Measurements from ENCODE around the gene ANAPC13. TPM values are rescaled to one million over a fixed set of nuclear protein-coding genes. Genes with fewer than 3 reads are reported as not detected.

The ANAPC13 gene
- total RNA-seq, 1 experiment from 2014 or later: 68.8 TPM

DNA sequence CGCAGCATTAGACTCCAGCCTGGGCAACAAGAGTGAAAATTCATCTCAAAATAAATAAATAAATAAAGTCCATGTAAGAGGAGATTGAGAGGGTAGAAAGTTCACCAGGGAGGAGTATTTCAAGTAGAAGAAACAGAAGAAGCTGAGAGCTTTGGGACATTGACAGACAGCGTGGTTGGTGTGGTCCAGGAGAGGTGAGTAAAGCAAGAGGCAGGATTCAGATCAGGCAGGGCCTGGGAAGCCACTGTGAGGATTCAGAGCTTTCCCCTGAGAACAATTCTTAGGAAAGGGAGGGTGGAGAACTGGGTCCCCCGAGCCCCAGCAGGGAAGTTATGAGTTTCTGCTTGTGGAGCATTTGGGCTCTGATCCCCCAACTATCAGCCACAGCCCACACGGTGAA is 57.4 kb downstream of the ANAPC13 start:
- TF ChIP-seq, protein P1, sequence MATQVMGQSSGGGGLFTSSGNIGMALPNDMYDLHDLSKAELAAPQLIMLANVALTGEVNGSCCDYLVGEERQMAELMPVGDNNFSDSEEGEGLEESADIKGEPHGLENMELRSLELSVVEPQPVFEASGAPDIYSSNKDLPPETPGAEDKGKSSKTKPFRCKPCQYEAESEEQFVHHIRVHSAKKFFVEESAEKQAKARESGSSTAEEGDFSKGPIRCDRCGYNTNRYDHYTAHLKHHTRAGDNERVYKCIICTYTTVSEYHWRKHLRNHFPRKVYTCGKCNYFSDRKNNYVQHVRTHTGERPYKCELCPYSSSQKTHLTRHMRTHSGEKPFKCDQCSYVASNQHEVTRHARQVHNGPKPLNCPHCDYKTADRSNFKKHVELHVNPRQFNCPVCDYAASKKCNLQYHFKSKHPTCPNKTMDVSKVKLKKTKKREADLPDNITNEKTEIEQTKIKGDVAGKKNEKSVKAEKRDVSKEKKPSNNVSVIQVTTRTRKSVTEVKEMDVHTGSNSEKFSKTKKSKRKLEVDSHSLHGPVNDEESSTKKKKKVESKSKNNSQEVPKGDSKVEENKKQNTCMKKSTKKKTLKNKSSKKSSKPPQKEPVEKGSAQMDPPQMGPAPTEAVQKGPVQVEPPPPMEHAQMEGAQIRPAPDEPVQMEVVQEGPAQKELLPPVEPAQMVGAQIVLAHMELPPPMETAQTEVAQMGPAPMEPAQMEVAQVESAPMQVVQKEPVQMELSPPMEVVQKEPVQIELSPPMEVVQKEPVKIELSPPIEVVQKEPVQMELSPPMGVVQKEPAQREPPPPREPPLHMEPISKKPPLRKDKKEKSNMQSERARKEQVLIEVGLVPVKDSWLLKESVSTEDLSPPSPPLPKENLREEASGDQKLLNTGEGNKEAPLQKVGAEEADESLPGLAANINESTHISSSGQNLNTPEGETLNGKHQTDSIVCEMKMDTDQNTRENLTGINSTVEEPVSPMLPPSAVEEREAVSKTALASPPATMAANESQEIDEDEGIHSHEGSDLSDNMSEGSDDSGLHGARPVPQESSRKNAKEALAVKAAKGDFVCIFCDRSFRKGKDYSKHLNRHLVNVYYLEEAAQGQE (IDR thresholded peaks at IDR 0.05; ENCODE audit: insufficient read depth in 1 of 2, low read depth in 2 of 2, low read length in 1 of 2): no peak
- TF ChIP-seq SIN3A (IDR thresholded peaks at IDR 0.05; ENCODE audit: borderline replicate concordance, insufficient read depth, low read depth, low read length) (no peak), POLR2AphosphoS5 (IDR thresholded peaks at IDR 0.05; ENCODE audit: low read depth, low read length) (no peak), TCF7L2 (IDR thresholded peaks at IDR 0.05; ENCODE audit: low read depth, low read length) (no peak)
- TF ChIP-seq, protein P2, sequence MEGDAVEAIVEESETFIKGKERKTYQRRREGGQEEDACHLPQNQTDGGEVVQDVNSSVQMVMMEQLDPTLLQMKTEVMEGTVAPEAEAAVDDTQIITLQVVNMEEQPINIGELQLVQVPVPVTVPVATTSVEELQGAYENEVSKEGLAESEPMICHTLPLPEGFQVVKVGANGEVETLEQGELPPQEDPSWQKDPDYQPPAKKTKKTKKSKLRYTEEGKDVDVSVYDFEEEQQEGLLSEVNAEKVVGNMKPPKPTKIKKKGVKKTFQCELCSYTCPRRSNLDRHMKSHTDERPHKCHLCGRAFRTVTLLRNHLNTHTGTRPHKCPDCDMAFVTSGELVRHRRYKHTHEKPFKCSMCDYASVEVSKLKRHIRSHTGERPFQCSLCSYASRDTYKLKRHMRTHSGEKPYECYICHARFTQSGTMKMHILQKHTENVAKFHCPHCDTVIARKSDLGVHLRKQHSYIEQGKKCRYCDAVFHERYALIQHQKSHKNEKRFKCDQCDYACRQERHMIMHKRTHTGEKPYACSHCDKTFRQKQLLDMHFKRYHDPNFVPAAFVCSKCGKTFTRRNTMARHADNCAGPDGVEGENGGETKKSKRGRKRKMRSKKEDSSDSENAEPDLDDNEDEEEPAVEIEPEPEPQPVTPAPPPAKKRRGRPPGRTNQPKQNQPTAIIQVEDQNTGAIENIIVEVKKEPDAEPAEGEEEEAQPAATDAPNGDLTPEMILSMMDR (IDR thresholded peaks at IDR 0.05): no peak
- DNase-seq (ENCODE audit: low read depth, low spot score) (no peak), ATAC-seq (no peak)
- no TSS peak for BruUV-seq (replicated peaks)
- H3K4me3 ChIP-seq (ENCODE audit: low read depth in 2 of 2, low read length in 2 of 2): no peak overlapping the region
- H3K36me3 ChIP-seq (ENCODE audit: control insufficient read depth, insufficient read depth, low read length): no peaks in the 10 kb centered on the region
- H3K27ac ChIP-seq (ENCODE audit: low read length): no peak overlapping the region
- POLR2A ChIA-PET: interaction anchor here (0.8 kb wide), 1 partner anchor 54 kb away, joined by 3 read pairs; the partner anchor contains the start of gene AMOTL2
- no peaks in the 10 kb centered on the region for H3K9me3 ChIP-seq (ENCODE audit: control insufficient read depth, insufficient read depth, low read depth, low read length)
- H3K27me3 ChIP-seq (ENCODE audit: control insufficient read depth, insufficient read depth, low read length): no peaks in the 10 kb centered on the region
- intact Hi-C loops (cut with micrococcal nuclease; ENCODE audit: unreplicated experiment): no loop called here
- H3K4me1 ChIP-seq (ENCODE audit: control insufficient read depth, insufficient read depth, low read length): peaks cover 9% of the 10 kb centered on the region
- in situ Hi-C loops (cut with HindIII; ENCODE audit: low pct_unique_long_range_greater_than_20kb, low sequenced_read_pairs): no loop called here
- CTCF ChIA-PET: no interaction called here

Other genes with a start within 250 kb of the ANAPC13 start
- gene RYK, start 235.1 kb downstream of the ANAPC13 start, total RNA-seq (2021; ENCODE audit: unreplicated experiment): 82.7 TPM
- gene AMOTL2, start 111.5 kb downstream of the ANAPC13 start, total RNA-seq (2021; ENCODE audit: unreplicated experiment): 146 TPM
- 30.5 TPM for gene CEP63, start 72 bp upstream of the ANAPC13 start, total RNA-seq (2021; ENCODE audit: unreplicated experiment)
- gene KY, start 165.0 kb upstream of the ANAPC13 start, total RNA-seq (2021; ENCODE audit: unreplicated experiment): not detected